SU-DHL-6 (cell line): ENCODE data around the gene TRIM29.

Experiments used
- H2AFZ ChIP-seq: fragments of 200-600 bp; sonication (generic); 2 replicates; pipeline ENCODE4 v1.6.1; 2014; ENCODE audit warnings: low read depth, mild to moderate bottlenecking, moderate library complexity, mixed read lengths, antibody characterized with exemption, low read length; ENCODE audit not compliant: severe bottlenecking
- H3F3A ChIP-seq: fragments of 200-600 bp; shearing (Covaris generic); 2 replicates; pipeline ENCODE4 v1.6.0; 2016; ENCODE audit warnings: antibody characterized with exemption, mild to moderate bottlenecking; ENCODE audit not compliant: insufficient read depth
- H3K27ac ChIP-seq: fragments of 200-600 bp; sonication (generic); 2 replicates; pipeline ENCODE4 v1.5.1; 2016; ENCODE audit warnings: low read depth, mild to moderate bottlenecking, low read length, moderate library complexity, mixed read lengths
- H3K27me3 ChIP-seq: fragments of 200-600 bp; sonication (generic), shearing (Covaris generic); 2 replicates; pipeline ENCODE4 v1.6.0; 2014; ENCODE audit warnings: mild to moderate bottlenecking, low read length
- H3K36me3 ChIP-seq: fragments of 200-600 bp; sonication (generic); 2 replicates; pipeline ENCODE4 v1.6.1; 2014; ENCODE audit warnings: mild to moderate bottlenecking, low read length, mixed read lengths
- H3K4me2 ChIP-seq: fragments of 300-600, 200-600 bp; shearing (Covaris generic), sonication (generic); 2 replicates; pipeline ENCODE4 v1.6.0; 2014; ENCODE audit warnings: low read length, low read depth, mild to moderate bottlenecking; ENCODE audit not compliant: poor library complexity, severe bottlenecking
- H3K4me3 ChIP-seq: fragments of 200-600 bp; sonication (generic); 2 replicates; pipeline ENCODE4 v1.5.1; 2014; ENCODE audit warnings: antibody characterized with exemption, low read length, mild to moderate bottlenecking, mixed read lengths; ENCODE audit not compliant: insufficient read depth, poor library complexity, severe bottlenecking
- H3K79me2 ChIP-seq: fragments of 200-600 bp; sonication (generic); 2 replicates; pipeline ENCODE4 v1.6.1; 2014; ENCODE audit warnings: mild to moderate bottlenecking, low read length, moderate library complexity; ENCODE audit not compliant: insufficient read depth
- H3K9ac ChIP-seq: fragments of 200-600 bp; sonication (generic); 2 replicates; pipeline ENCODE4 v1.7.0; 2014; ENCODE audit warnings: mild to moderate bottlenecking, low read length
- H3K9me2 ChIP-seq: fragments of 200-600 bp; sonication (generic); replicated peaks from 2 replicates; pipeline ENCODE4 v1.6.1; 2014; ENCODE audit warnings: low read length; ENCODE audit not compliant: insufficient read depth
- H3K9me3 ChIP-seq: fragments of 200-600 bp; sonication (generic); 2 replicates; pipeline ENCODE4 v1.6.1; 2014; ENCODE audit warnings: low read length, mixed read lengths; ENCODE audit not compliant: insufficient read depth
- H4K20me1 ChIP-seq: fragments of 200-600 bp; sonication (generic); 2 replicates; pipeline ENCODE4 v1.6.1; 2014; ENCODE audit warnings: low read depth, mild to moderate bottlenecking, antibody characterized with exemption, low read length, moderate library complexity, mixed read lengths
- EZH2phosphoT487 ChIP-seq: fragments of 200-600 bp; sonication (generic), shearing (Covaris generic); conservative IDR thresholded peaks from 2 replicates; pipeline ENCODE4 v1.6.1; 2018; ENCODE audit warnings: mild to moderate bottlenecking, antibody characterized with exemption, low read length, moderate library complexity, mixed read lengths
- TF ChIP-seq, protein P1 (sequence below): fragments of 200-600 bp; sonication (generic); IDR thresholded peaks from one replicate; pipeline ENCODE4 v1.5.1; 2017; ENCODE audit warnings: antibody characterized with exemption, mild to moderate bottlenecking, low read length, moderate library complexity; ENCODE audit not compliant: insufficient read depth, poor library complexity, severe bottlenecking

TRIM29 gene

DNA sequence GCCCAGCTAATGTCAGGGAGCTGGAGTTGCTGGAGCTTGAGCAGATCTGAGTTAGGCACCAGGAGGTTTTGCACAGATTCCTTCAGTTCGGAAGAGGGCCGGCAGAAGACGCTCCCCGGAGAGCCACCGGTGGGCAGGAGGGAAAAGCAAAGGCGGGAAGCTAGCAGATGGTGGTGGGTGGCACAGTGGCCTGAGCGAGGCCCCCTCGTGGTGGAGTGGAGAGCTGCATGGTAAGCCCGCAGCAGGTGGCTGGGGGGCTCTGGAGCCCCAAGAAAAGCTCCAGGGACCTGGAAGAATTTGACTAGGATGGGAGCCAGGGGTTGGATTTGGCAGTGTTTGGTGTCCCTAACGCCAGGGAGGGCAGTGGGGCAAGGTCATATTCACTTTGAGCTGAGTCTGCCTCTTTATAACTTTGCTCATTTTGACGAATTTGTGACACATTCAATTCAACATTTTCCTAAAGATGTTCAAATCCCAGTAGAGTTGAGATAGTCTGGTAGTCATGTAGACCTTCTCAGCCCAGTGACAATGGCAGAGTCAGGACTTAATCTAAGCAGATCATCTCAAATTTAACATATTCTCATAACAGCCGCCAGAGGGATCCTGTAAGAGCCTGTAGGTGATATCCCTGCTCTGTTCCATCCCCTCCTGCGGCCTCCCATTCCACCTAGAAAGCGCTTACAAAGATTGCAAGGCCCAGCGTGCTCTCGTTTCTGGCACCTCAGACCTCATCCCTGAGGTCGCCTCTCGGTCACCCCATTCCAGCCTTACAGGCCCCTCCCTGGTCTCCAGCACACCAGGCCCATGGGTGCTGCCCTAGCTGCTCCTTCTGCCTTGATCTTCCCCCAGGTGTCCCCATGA is 57.9 kb downstream of the TRIM29 start:
- Histone ChIP-seq H3K4me3 (no peak overlapping the region), H3F3A (no peaks in the 10 kb centered on the region), H4K20me1 (no peaks in the 10 kb centered on the region), H3K79me2 (no peaks in the 10 kb centered on the region), H3K4me2 (no peak overlapping the region), H3K9me3 (peaks cover 5% of the 10 kb centered on the region; the same call in 1 of the 2 replicates), H3K36me3 (no peaks in the 10 kb centered on the region), H3K9ac (no peak overlapping the region), H2AFZ (no peak overlapping the region), H3K27me3 (no peaks in the 10 kb centered on the region), H3K9me2 (no peaks in the 10 kb centered on the region), H3K27ac (no peak overlapping the region)
- TF ChIP-seq, protein P1, sequence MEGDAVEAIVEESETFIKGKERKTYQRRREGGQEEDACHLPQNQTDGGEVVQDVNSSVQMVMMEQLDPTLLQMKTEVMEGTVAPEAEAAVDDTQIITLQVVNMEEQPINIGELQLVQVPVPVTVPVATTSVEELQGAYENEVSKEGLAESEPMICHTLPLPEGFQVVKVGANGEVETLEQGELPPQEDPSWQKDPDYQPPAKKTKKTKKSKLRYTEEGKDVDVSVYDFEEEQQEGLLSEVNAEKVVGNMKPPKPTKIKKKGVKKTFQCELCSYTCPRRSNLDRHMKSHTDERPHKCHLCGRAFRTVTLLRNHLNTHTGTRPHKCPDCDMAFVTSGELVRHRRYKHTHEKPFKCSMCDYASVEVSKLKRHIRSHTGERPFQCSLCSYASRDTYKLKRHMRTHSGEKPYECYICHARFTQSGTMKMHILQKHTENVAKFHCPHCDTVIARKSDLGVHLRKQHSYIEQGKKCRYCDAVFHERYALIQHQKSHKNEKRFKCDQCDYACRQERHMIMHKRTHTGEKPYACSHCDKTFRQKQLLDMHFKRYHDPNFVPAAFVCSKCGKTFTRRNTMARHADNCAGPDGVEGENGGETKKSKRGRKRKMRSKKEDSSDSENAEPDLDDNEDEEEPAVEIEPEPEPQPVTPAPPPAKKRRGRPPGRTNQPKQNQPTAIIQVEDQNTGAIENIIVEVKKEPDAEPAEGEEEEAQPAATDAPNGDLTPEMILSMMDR, result peak; percentile 30
- TF ChIP-seq EZH2phosphoT487, result no peak

DNA sequence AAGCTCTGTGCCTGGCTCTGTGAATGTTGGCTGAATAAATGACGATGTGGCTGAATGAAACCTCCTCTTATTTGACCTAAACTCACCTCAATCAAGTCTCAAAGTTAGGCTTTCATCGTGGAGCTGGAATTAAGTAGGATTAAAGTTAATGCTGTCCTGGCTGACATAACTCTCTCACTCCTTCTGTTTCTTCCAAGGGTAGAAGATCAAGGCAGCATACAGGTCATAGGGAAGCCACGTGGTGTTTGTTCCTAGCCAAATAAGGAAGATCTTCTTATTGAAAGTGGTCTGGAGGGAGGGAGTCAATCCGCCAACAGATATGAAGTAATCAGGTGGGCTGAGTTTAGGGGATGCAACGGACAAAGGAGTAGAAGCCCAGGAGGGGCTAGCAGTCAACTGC is 59.5 kb downstream of the TRIM29 start:
- Histone ChIP-seq H3K9me2 (no peaks in the 10 kb centered on the region), H3F3A (no peaks in the 10 kb centered on the region), H3K9ac (no peak overlapping the region), H4K20me1 (no peaks in the 10 kb centered on the region), H3K79me2 (no peaks in the 10 kb centered on the region), H2AFZ (no peak overlapping the region), H3K36me3 (no peaks in the 10 kb centered on the region), H3K27ac (no peak overlapping the region), H3K4me2 (no peak overlapping the region), H3K9me3 (peaks cover 5% of the 10 kb centered on the region; the same call in 1 of the 2 replicates), H3K4me3 (no peak overlapping the region), H3K27me3 (no peaks in the 10 kb centered on the region)
- TF ChIP-seq, protein P1, result no peak
- TF ChIP-seq EZH2phosphoT487, result no peak

DNA sequence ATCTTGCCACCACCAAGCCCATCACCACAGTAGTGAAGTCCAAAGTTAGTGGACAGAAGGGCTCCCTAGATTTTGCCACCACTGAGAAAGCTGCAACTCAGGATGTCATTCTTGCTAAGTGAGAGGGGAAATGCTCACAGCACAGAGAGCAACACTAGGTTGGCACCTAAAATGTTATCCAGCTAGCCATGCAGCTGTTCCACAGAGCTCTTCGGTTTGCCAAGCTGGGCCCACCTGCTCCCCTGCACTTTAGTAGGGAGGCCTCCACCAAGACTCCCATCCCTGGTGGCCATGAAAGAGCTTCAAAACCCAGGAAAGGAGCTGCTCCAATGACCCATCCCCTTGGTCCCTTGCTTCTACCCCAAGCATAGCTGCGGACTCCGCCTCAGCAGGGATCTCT is 63.8 kb downstream of the TRIM29 start:
- Histone ChIP-seq H3K9ac (no peak overlapping the region), H2AFZ (no peak overlapping the region)
- no peak for TF ChIP-seq EZH2phosphoT487
- TF ChIP-seq, protein P1, result no peak

More for the DNA sequence above, 63.8 kb downstream of the TRIM29 start:
- no peaks in the 10 kb centered on the region for H3K27me3 ChIP-seq
- no peaks in the 10 kb centered on the region for H3K79me2 ChIP-seq
- H3K4me2 ChIP-seq, result no peak overlapping the region
- no peaks in the 10 kb centered on the region for H3K9me2 ChIP-seq
- no peaks in the 10 kb centered on the region for H3F3A ChIP-seq
- H3K36me3 ChIP-seq, result no peaks in the 10 kb centered on the region
- H3K4me3 ChIP-seq, result no peak overlapping the region
- H3K27ac ChIP-seq, result no peak overlapping the region
- H4K20me1 ChIP-seq, result no peaks in the 10 kb centered on the region
- no peaks in the 10 kb centered on the region for H3K9me3 ChIP-seq
